Activated B cell treated with CpG ODN at 0.5 μM for 24 hours (primary cell): Measurements from ENCODE around the gene RUVBL2. TPM values are rescaled to one million over a fixed set of nuclear protein-coding genes. Genes with fewer than 3 reads are reported as not detected.

ENCODE experiments used
- ATAC-seq: fragments of 200-7000 bp; cut with Tn5 transposase; one replicate; pipeline ENCODE4 v1.10.0; 2021; ENCODE audit warnings: low read depth, mild to moderate bottlenecking, moderate library complexity
- CTCF ChIA-PET: fragments of 350-600 bp; sonication (Branson Sonifier 250); formaldehyde crosslinking; loops from one replicate; lab custom pipeline; 2021; ENCODE audit warnings: antibody characterized with exemption; lab: Charles Lee
- POLR2A ChIA-PET: fragments of 350-600 bp; sonication (Branson Sonifier 250); formaldehyde crosslinking; loops from one replicate; lab custom pipeline; 2021; ENCODE audit warnings: antibody characterized with exemption; lab: Charles Lee
- DNase-seq: peaks from one replicate; pipeline ENCODE4 v3.0.0; 2022
- H3K27ac Mint-ChIP-seq: one replicate; pipeline ENCODE4 v1.8.0; 2020; ENCODE audit warnings: mixed read lengths
- H3K27me3 Mint-ChIP-seq: one replicate; pipeline ENCODE4 v1.8.0; 2021; ENCODE audit warnings: mixed read lengths
- H3K36me3 Mint-ChIP-seq: one replicate; pipeline ENCODE4 v1.8.0; 2021; ENCODE audit warnings: low read depth, mixed read lengths
- H3K4me1 Mint-ChIP-seq: one replicate; pipeline ENCODE4 v1.8.0; 2021; ENCODE audit warnings: mixed read lengths
- H3K4me3 Mint-ChIP-seq: one replicate; pipeline ENCODE4 v1.8.0; 2020; ENCODE audit warnings: mild to moderate bottlenecking, mixed read lengths
- H3K9me3 Mint-ChIP-seq: one replicate; pipeline ENCODE4 v1.8.0; 2020; ENCODE audit warnings: mixed read lengths
- CTCF ChIP-seq: fragments of 200-600 bp; IDR thresholded peaks from one replicate; pipeline ENCODE4 v1.8.0; 2022; ENCODE audit warnings: antibody characterized with exemption, mild to moderate bottlenecking
- intact Hi-C: fragments of 100-400 bp; cut with micrococcal nuclease; formaldehyde crosslinking; loops from one replicate; pipeline ENCODE4 v1.15.1; 2024
- total RNA-seq: library from RNA; stranded (reverse); gene quantifications from 2 replicates; pipeline ENCODE4 v1.2.3, GENCODE V29; 2022

Gene RUVBL2
- total RNA-seq, 1 donor from 2014 or later, result 75.6 TPM

DNA sequence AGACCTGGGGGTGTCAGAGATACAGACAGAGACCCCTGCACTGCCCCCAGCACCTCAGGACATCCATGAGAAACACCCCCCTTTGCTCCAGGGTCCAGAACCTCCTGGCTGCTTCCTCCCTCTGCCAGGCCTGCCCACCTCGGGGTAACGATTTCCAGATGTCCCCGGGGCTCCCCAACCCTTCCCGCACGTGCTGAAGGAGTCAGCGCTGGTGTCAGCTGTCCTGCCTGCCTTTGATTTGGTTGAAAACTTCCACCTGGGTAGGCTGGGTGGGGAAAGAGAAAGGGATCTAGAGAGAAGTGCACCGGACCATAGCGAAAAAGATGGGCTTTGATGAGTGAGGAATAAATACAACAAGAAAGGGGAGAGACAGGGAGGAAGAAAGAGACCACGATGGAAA, 65.4 kb downstream of the RUVBL2 start:
- no peaks in the 10 kb centered on the region for H3K9me3 Mint-ChIP-seq
- peaks cover 24% of the 10 kb centered on the region for H3K4me1 Mint-ChIP-seq
- H3K27ac Mint-ChIP-seq, result no peak overlapping the region
- intact Hi-C loops, result loop anchor here (5.0 kb wide), 1 partner anchor 42 kb away; the partner anchor contains the start of gene LHB
- H3K4me3 Mint-ChIP-seq, result no peak overlapping the region
- POLR2A ChIA-PET, result no interaction called here
- no peak for DNase-seq
- CTCF ChIA-PET, result no interaction called here
- ATAC-seq, result no peak
- H3K27me3 Mint-ChIP-seq, result peaks cover 33% of the 10 kb centered on the region
- no peak for TF ChIP-seq CTCF
- no peaks in the 10 kb centered on the region for H3K36me3 Mint-ChIP-seq

DNA sequence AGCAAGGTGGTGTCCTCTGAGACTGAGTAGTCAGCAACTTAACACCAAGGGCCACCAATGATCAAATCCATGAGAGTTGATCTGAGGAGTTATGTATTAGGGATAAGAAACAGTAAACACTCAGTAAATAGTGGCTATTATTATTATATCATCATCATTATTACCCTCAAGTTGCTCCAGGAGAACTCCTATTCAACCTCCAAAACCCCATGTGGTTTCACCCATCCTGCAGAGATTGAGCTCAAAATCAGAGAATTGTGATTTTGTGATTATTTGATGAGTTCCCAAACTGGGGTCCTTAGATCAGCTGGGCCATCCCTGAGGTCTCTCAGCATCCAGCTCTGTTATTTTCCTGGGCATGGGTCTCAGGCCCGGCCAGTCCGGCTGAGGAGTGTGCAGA, 67.3 kb downstream of the RUVBL2 start:
- ChIA-PET POLR2A (no interaction called here), CTCF (no interaction called here)
- Mint-ChIP-seq H3K4me1 (peaks cover 22% of the 10 kb centered on the region), H3K27ac (no peak overlapping the region), H3K36me3 (no peaks in the 10 kb centered on the region), H3K27me3 (peaks cover 39% of the 10 kb centered on the region), H3K4me3 (no peak overlapping the region), H3K9me3 (no peaks in the 10 kb centered on the region)
- TF ChIP-seq CTCF, result no peak
- intact Hi-C loops, result no loop called here
- DNase-seq (no peak), ATAC-seq (no peak)

- intact Hi-C loops, result no loop called here
- CTCF ChIA-PET, result no interaction called here
Measured at GRCh38 chr19:49061445-49061844, 67.8 kb downstream of the RUVBL2 start.

DNA sequence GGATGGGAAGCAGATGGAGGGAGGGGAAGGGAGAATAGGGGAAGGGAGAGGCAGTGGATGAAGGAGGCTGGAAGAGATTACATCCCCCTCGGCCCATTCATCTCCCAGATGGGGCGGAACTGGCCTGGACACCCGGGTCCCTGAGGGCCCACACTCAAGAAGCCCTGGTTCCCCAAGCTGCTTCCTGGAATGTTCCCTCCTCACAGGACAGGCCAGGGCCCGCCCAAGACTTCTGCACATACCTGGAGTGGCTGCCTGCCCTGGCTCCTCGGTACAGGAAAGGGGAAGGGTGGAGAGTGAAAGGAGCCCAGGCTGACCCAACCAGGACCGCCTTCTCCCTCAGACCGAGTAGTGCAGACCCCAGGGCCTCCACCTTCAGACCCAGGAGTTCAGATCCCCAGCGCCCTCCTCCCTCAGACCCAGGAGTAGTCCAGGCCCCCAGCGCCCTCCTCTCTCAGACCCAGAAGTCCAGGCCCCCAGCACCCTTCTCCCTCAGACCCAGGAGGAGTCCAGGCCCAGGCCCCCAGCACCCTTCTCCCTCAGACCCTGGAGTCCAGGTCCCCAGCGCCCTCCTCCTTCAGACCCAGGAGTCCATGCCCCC, 70.4 kb downstream of the RUVBL2 start:
- H3K27me3 Mint-ChIP-seq, result peaks cover 42% of the 10 kb centered on the region
- ATAC-seq (no peak), DNase-seq (no peak)
- no peak overlapping the region for H3K27ac Mint-ChIP-seq
- no peak for TF ChIP-seq CTCF
- H3K4me1 Mint-ChIP-seq, result no peaks in the 10 kb centered on the region
- H3K4me3 Mint-ChIP-seq, result no peak overlapping the region
- intact Hi-C loops, result no loop called here
- H3K9me3 Mint-ChIP-seq, result no peaks in the 10 kb centered on the region
- ChIA-PET CTCF (no interaction called here), POLR2A (no interaction called here)
- H3K36me3 Mint-ChIP-seq, result no peaks in the 10 kb centered on the region

More at GRCh38 chr19:49061445-49061844, 67.8 kb downstream of the RUVBL2 start:
- no peaks in the 10 kb centered on the region for H3K9me3 Mint-ChIP-seq
- ATAC-seq (no peak), DNase-seq (no peak)
- H3K27me3 Mint-ChIP-seq, result peaks cover 43% of the 10 kb centered on the region
- H3K27ac Mint-ChIP-seq, result no peak overlapping the region
- peaks cover 17% of the 10 kb centered on the region for H3K4me1 Mint-ChIP-seq
- no peak overlapping the region for H3K4me3 Mint-ChIP-seq
- POLR2A ChIA-PET, result no interaction called here
- TF ChIP-seq CTCF, result no peak
- no peaks in the 10 kb centered on the region for H3K36me3 Mint-ChIP-seq

- no peaks in the 10 kb centered on the region for H3K4me1 Mint-ChIP-seq
- POLR2A ChIA-PET, result interaction anchor here (0.6 kb wide), 1 partner anchor 130 kb away, joined by 3 read pairs; no protein-coding TSS in a partner anchor
Measured at GRCh38 chr19:49064768-49065611, 71.3 kb downstream of the RUVBL2 start, which contains the start of gene NTF4. NTF4 (minus strand) TSS chr19:49064818; CDS start chr19:49061997, 2,821 bp downstream.

More at GRCh38 chr19:49064768-49065611, 71.3 kb downstream of the RUVBL2 start, which contains the start of gene NTF4:
- no peaks in the 10 kb centered on the region for H3K36me3 Mint-ChIP-seq
- no peak within 1 kb of the TSS for H3K4me3 Mint-ChIP-seq
- intact Hi-C loops, result no loop called here
- no peaks in the 10 kb centered on the region for H3K9me3 Mint-ChIP-seq
- no peak for TF ChIP-seq CTCF
- CTCF ChIA-PET, result no interaction called here
- H3K27ac Mint-ChIP-seq, result no peak within 1 kb of the TSS
- no peak for DNase-seq
- H3K27me3 Mint-ChIP-seq, result peaks cover 44% of the 10 kb centered on the region
- no peak for ATAC-seq
